Stimulated activated CD4-positive, alpha-beta T cell treated with anti-CD3 and anti-CD28 coated beads, Interleukin-1b, Interleukin-23, amount 100 ng/mL, for 1 hour (primary cell): ENCODE data around the gene NTRK2.

ENCODE experiments used
- DNase-seq, 2 donors: peaks; one replicate each; pipeline ENCODE4 v3.0.0-alpha.2; 2020; ENCODE audit warnings: low read depth in 2 of 2

The NTRK2 gene

GRCh38 chr9:84669288-84670137 is at the start of gene NTRK2:
NTRK2 (plus strand) TSS chr9:84669729; CDS start chr9:84670749, 1,020 bp downstream.
- no peak for DNase-seq

GRCh38 chr9:84620338-84620737 is 49.2 kb upstream of the NTRK2 start:
- no peak for DNase-seq

- no peak for DNase-seq
Observed at GRCh38 chr9:84621811-84622210, 47.7 kb upstream of the NTRK2 start.

GRCh38 chr9:84622981-84623380 is 46.5 kb upstream of the NTRK2 start:
- no peak for DNase-seq

GRCh38 chr9:84636436-84636835 is 33.1 kb upstream of the NTRK2 start:
- no peak for DNase-seq

- DNase-seq = no peak
Observed at GRCh38 chr9:84642553-84643141, 26.9 kb upstream of the NTRK2 start.

- no peak for DNase-seq
Observed at GRCh38 chr9:84647699-84648098, 21.8 kb upstream of the NTRK2 start.

- no peak for DNase-seq
Observed at GRCh38 chr9:84652496-84653120, 16.9 kb upstream of the NTRK2 start.

- DNase-seq = no peak
Observed at GRCh38 chr9:84655447-84655846, 14.1 kb upstream of the NTRK2 start.

- no peak for DNase-seq
Observed at GRCh38 chr9:84659313-84659712, 10.2 kb upstream of the NTRK2 start.

GRCh38 chr9:84659773-84660172 is 9.8 kb upstream of the NTRK2 start:
- no peak for DNase-seq

GRCh38 chr9:84667571-84668195 is 1.8 kb upstream of the NTRK2 start:
- DNase-seq = no peak

GRCh38 chr9:84668196-84669012 is 1.1 kb upstream of the NTRK2 start:
- no peak for DNase-seq

GRCh38 chr9:84669013-84669287 is 579 bp upstream of the NTRK2 start:
- no peak for DNase-seq

- DNase-seq = no peak
Observed at GRCh38 chr9:84670138-84671041, 861 bp downstream of the NTRK2 start.

- no peak for DNase-seq
Observed at GRCh38 chr9:84671586-84672521, 2.3 kb downstream of the NTRK2 start.

- no peak for DNase-seq
Observed at GRCh38 chr9:84673806-84674205, 4.3 kb downstream of the NTRK2 start.

- no peak for DNase-seq
Observed at GRCh38 chr9:84677080-84677479, 7.6 kb downstream of the NTRK2 start.

- no peak for DNase-seq
Observed at GRCh38 chr9:84679571-84679970, 10.0 kb downstream of the NTRK2 start.
